Measurements from ENCODE around the gene PEPD.

The PEPD gene

GRCh38 chr19:33471111-33471996 lies 50.2 kb downstream of the PEPD start:
- no peak for DNase-seq

- no peak for DNase-seq
Observed at GRCh38 chr19:33470686-33471085, 50.9 kb downstream of the PEPD start.

- DNase-seq, result no peak
Observed at GRCh38 chr19:33470040-33470330, 51.6 kb downstream of the PEPD start.

- no peak for DNase-seq
Observed at GRCh38 chr19:33469171-33470039, 52.2 kb downstream of the PEPD start.

- no peak for DNase-seq
Observed at GRCh38 chr19:33468361-33469170, 53.0 kb downstream of the PEPD start.

GRCh38 chr19:33467851-33468250 lies 53.7 kb downstream of the PEPD start:
- no peak for DNase-seq

GRCh38 chr19:33465834-33466233 lies 55.8 kb downstream of the PEPD start:
- DNase-seq, result no peak

GRCh38 chr19:33465371-33465770 lies 56.2 kb downstream of the PEPD start:
- DNase-seq, result no peak

- no peak for DNase-seq
Observed at GRCh38 chr19:33464733-33465115, 56.9 kb downstream of the PEPD start.

GRCh38 chr19:33464010-33464732 lies 57.4 kb downstream of the PEPD start:
- DNase-seq, result no peak

GRCh38 chr19:33463199-33463598 lies 58.4 kb downstream of the PEPD start:
- DNase-seq, result no peak

- DNase-seq, result no peak
Observed at GRCh38 chr19:33462112-33462791, 59.3 kb downstream of the PEPD start.

- no peak for DNase-seq
Observed at GRCh38 chr19:33461256-33462111, 60.1 kb downstream of the PEPD start.

GRCh38 chr19:33460221-33460908 lies 61.2 kb downstream of the PEPD start:
- no peak for DNase-seq

GRCh38 chr19:33459222-33460090 lies 62.1 kb downstream of the PEPD start:
- DNase-seq, result no peak

GRCh38 chr19:33458807-33459206 lies 62.8 kb downstream of the PEPD start:
- no peak for DNase-seq

GRCh38 chr19:33458171-33458633 lies 63.4 kb downstream of the PEPD start:
- no peak for DNase-seq

GRCh38 chr19:33456845-33457220 lies 64.8 kb downstream of the PEPD start:
- no peak for DNase-seq

Measured in NCI-H1930 (cell line).